HG03280 (cell line): Measurements from ENCODE around the gene ANKAR.
"Not testable (repeated sequence)": the region's sequence is repeated elsewhere in the genome, so short reads cannot be mapped to it uniquely, and the experiment has no call there.

Source experiments
- ATAC-seq: cut with Tn5 transposase; IDR thresholded peaks from one replicate; pipeline ENCODE4 v1.9.1; 2021; ENCODE audit warnings: mild to moderate bottlenecking, moderate library complexity; ENCODE audit not compliant: unreplicated experiment

Gene ANKAR

GRCh38 chr2:189709501-189710221 is 35.2 kb downstream of the ANKAR start:
- ATAC-seq: no peak

DNA sequence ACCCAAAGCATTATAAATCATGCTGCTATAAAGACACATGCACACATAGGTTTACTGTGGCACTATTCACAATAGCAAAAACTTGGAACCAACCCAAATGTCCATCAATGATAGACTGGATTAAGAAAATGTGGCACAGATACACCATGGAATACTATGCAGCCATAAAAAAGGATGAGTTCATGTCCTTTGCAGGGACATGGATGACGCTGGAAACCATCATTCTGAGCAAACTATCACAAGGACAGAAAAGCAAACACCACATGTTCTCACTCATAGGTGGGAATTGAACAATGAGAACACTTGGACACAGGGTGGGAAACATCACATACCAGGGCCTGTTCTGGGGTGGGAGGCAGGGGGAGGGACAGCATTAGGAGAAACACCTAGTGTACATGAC is 43.1 kb downstream of the ANKAR start:
- not testable (repeated sequence) for ATAC-seq

DNA sequence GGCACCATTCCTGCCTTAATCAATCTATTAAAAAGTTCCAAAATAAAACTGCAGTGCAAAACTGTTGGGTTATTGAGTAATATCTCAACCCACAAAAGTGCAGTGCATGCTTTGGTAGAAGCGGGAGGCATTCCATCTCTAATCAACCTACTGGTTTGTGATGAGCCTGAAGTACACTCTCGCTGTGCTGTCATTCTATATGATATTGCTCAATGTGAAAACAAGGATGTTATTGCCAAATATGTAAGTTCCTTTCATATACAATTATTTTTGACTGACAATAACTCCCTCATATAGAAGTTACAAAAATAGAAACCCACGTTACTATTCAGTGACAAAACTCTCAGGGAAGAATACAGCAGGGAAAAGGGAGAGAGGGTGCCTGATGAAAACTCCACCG is 45.1 kb downstream of the ANKAR start:
- ATAC-seq: no peak

DNA sequence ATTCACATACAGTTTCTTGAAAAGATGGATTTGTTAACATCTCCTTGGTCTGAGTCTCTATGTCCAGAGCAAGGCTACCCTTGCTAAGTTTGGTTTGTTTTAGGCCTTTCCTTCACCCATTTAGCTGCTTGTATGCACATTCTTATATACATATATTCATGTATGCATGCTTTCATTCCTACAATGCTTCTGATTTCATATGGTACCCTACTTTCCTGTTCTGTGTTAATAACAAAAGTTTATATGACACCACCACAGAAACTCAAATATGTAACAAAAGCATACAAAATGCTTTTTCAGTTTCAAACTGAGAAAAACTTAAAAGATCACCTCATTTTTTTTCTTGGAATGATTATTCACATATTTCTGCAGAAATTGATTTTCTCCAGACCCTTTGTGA is 48.7 kb downstream of the ANKAR start:
- ATAC-seq: no peak
